ENCODE measurements around the gene HS3ST3A1. TPM values are rescaled to one million over a fixed set of nuclear protein-coding genes. Genes with fewer than 3 reads are reported as not detected.
A peak's percentile ranks its signal among the peaks of the same experiment; 100 is the strongest.

HS3ST3A1 gene
- total RNA-seq, 1 donor from 2014 or later: 1.1 TPM

DNA sequence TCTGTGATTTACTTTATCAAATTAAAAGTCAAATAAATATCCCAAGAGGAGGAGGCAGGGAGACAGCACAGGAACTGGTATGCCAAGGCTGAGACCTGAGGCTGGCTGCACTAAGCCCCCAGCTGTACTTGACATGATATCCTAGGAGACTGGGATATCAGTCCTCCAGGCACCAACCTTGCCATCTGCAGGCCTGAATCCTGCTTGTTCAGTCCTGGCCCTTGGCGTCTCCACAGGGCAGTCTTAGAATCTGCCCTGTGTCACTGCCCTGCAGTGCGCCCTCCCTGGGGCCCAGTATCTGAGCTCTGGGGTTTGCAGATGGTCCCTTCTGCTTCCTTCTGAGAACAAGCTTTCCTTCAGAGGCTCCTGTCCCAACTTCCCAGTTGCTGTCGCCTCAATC is 75.9 kb downstream of the HS3ST3A1 start:
- TF ChIP-seq CTCF (IDR thresholded peaks at IDR 0.05; ENCODE audit: partially characterized antibody, unreplicated experiment): no peak
- peak overlapping the region; percentile 7 for H3K27ac Mint-ChIP-seq (ENCODE audit: unreplicated experiment)
- H3K27me3 Mint-ChIP-seq (ENCODE audit: unreplicated experiment): peaks cover 2% of the 10 kb centered on the region
- H3K4me1 Mint-ChIP-seq (ENCODE audit: low read depth, unreplicated experiment): peaks cover 36% of the 10 kb centered on the region
- H3K36me3 Mint-ChIP-seq (ENCODE audit: unreplicated experiment): no peaks in the 10 kb centered on the region
- DNase-seq: peak; percentile 36
- peaks cover 2% of the 10 kb centered on the region for H3K9me3 Mint-ChIP-seq (ENCODE audit: unreplicated experiment)
- H3K4me3 Mint-ChIP-seq (ENCODE audit: unreplicated experiment): no peak overlapping the region

DNA sequence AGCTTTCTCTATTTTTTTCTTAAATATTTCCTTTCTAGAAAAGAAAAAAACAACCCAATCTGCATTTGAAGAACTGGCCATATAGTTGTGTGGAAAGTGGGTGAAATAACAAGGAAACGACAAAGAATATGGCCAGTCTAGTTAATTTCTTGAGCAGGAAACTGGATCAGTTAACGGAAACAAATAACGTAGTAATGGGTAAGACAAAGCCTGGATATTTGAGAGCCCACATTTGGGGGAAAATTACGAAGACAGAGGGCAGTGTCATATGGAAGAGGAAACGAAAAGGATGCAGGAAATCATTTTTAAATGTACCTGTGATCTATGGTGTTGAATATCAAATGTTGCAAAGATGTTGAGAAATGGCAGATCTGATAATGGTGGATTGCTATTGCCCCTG is 78.6 kb downstream of the HS3ST3A1 start:
- no peak for TF ChIP-seq CTCF (IDR thresholded peaks at IDR 0.05; ENCODE audit: partially characterized antibody, unreplicated experiment)
- H3K27ac Mint-ChIP-seq (ENCODE audit: unreplicated experiment): no peak overlapping the region

GRCh38 chr17:13522749-13523148 is 79.0 kb downstream of the HS3ST3A1 start:
- TF ChIP-seq CTCF (IDR thresholded peaks at IDR 0.05; ENCODE audit: partially characterized antibody, unreplicated experiment): no peak
- no peak for DNase-seq
- no peak overlapping the region for H3K27ac Mint-ChIP-seq (ENCODE audit: unreplicated experiment)
- peaks cover 2% of the 10 kb centered on the region for H3K9me3 Mint-ChIP-seq (ENCODE audit: unreplicated experiment)
- H3K4me1 Mint-ChIP-seq (ENCODE audit: low read depth, unreplicated experiment): peaks cover 25% of the 10 kb centered on the region
- peaks cover 2% of the 10 kb centered on the region for H3K27me3 Mint-ChIP-seq (ENCODE audit: unreplicated experiment)
- H3K36me3 Mint-ChIP-seq (ENCODE audit: unreplicated experiment): no peaks in the 10 kb centered on the region
- H3K4me3 Mint-ChIP-seq (ENCODE audit: unreplicated experiment): no peak overlapping the region

More for the DNA sequence above, 78.6 kb downstream of the HS3ST3A1 start:
- Mint-ChIP-seq H3K4me1 (ENCODE audit: low read depth, unreplicated experiment) (peaks cover 29% of the 10 kb centered on the region), H3K36me3 (ENCODE audit: unreplicated experiment) (no peaks in the 10 kb centered on the region), H3K27me3 (ENCODE audit: unreplicated experiment) (peaks cover 2% of the 10 kb centered on the region), H3K4me3 (ENCODE audit: unreplicated experiment) (no peak overlapping the region), H3K9me3 (ENCODE audit: unreplicated experiment) (peaks cover 2% of the 10 kb centered on the region)
- no peak for DNase-seq

- Mint-ChIP-seq H3K4me1 (ENCODE audit: low read depth, unreplicated experiment) (peaks cover 17% of the 10 kb centered on the region), H3K9me3 (ENCODE audit: unreplicated experiment) (no peaks in the 10 kb centered on the region)
Observed at GRCh38 chr17:13521784-13522183, 79.9 kb downstream of the HS3ST3A1 start.

More at GRCh38 chr17:13521784-13522183, 79.9 kb downstream of the HS3ST3A1 start:
- Mint-ChIP-seq H3K4me3 (ENCODE audit: unreplicated experiment) (no peak overlapping the region), H3K36me3 (ENCODE audit: unreplicated experiment) (no peaks in the 10 kb centered on the region), H3K27me3 (ENCODE audit: unreplicated experiment) (no peaks in the 10 kb centered on the region), H3K27ac (ENCODE audit: unreplicated experiment) (no peak overlapping the region)
- TF ChIP-seq CTCF (IDR thresholded peaks at IDR 0.05; ENCODE audit: partially characterized antibody, unreplicated experiment): no peak
- no peak for DNase-seq

All from glutamatergic neuron (in vitro differentiated cells).